Suprapubic skin (tissue), 4 donors: ENCODE data around the gene SLC23A1.

Source experiments
- POLR2A ChIP-seq, 2 donors: fragments of 450-650 bp; IDR thresholded peaks; one replicate each; pipeline ENCODE4 v1.6.1; 2017; ENCODE audit warnings: antibody characterized with exemption in 2 of 2, mild to moderate bottlenecking in 2 of 2, moderate library complexity in 2 of 2
- POLR2AphosphoS5 ChIP-seq, 3 donors: sonication (generic); formaldehyde crosslinking; IDR thresholded peaks; one replicate each; pipeline ENCODE4 v1.6.1; 2017; ENCODE audit warnings: antibody characterized with exemption in 3 of 3
- TF ChIP-seq, protein P1 (sequence below), 2 donors: fragments of 200-600 bp in 1 of 2; fragments of 450-650 bp in 1 of 2; sonication (generic) in 1 of 2; IDR thresholded peaks; one replicate each; pipeline ENCODE4 v1.5.1; 2016 to 2019; ENCODE audit warnings: antibody characterized with exemption in 2 of 2, mild to moderate bottlenecking in 1 of 2, moderate library complexity in 1 of 2

DNA sequence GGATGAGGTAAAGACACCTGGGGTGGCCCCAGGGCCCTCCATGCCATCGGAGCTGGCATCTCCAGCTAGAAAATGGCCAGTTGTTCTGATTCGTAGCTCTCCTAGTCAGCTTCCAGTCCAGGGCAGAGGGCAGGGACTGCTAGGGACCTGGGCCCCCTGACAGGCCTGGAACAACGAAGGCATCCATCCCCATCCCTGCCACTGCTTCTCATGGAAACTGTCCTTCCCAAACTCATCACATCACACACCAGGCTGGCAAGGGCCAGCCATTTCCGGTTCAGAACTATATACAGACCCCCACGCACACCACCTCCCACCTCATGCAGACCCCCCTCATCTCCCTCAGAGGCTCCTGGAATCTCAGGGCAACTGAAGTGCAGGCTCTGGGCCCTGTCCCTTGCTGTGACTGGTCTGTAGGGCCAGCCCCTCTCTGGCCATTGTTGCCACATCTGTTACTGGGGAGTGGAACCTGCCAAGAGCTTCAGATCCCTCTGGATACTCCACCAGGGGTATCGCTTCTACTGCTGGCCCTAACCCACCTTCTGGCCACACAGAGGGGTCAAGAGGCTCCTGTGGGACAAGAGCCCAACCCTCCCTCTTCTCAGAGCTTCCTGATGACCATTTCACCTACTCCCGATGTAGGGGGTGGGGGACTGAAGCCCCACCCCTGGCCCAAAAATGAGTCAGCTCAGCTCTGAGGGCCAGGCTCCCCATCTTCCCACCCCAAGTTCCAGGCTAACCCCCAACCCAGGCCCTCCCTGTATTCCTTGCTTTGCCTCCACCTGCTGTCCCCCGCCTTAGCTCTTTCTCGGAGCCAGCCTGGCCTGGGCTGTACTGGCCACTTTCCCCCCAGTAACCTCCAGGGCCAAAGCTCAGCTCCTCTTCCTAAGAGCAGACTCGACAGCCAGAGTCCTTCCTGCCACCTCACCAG lies 7.8 kb upstream of the SLC23A1 start:
- TF ChIP-seq, protein P1, sequence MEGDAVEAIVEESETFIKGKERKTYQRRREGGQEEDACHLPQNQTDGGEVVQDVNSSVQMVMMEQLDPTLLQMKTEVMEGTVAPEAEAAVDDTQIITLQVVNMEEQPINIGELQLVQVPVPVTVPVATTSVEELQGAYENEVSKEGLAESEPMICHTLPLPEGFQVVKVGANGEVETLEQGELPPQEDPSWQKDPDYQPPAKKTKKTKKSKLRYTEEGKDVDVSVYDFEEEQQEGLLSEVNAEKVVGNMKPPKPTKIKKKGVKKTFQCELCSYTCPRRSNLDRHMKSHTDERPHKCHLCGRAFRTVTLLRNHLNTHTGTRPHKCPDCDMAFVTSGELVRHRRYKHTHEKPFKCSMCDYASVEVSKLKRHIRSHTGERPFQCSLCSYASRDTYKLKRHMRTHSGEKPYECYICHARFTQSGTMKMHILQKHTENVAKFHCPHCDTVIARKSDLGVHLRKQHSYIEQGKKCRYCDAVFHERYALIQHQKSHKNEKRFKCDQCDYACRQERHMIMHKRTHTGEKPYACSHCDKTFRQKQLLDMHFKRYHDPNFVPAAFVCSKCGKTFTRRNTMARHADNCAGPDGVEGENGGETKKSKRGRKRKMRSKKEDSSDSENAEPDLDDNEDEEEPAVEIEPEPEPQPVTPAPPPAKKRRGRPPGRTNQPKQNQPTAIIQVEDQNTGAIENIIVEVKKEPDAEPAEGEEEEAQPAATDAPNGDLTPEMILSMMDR (IDR thresholded peaks at IDR 0.05), result no peak
- TF ChIP-seq POLR2A (IDR thresholded peaks at IDR 0.05), result no peak
- TF ChIP-seq POLR2AphosphoS5 (IDR thresholded peaks at IDR 0.05), result no peak
